H1 (cell line): ENCODE measurements around the gene TEX264.

Experiments used
- CEBPB ChIP-seq: IDR thresholded peaks from 2 replicates; pipeline ENCODE4 v1.6.1; 2012; ENCODE audit warnings: low read depth, low read length
- ZNF274 ChIP-seq: IDR thresholded peaks from 2 replicates; pipeline ENCODE4 v1.7.0; 2012; ENCODE audit warnings: low read length, borderline replicate concordance; ENCODE audit errors: extremely low read depth
- TF ChIP-seq, protein P1 (sequence below), 3 experiments: IDR thresholded peaks; 1 replicate in 2 of 3; 2 replicates in 1 of 3; pipeline versions ENCODE4 v1.5.1 to v1.6.1; 2011; ENCODE audit warnings: low read length in 3 of 3, mild to moderate bottlenecking in 3 of 3, inconsistent platforms in 2 of 3, low read depth in 1 of 3, moderate library complexity in 1 of 3; ENCODE audit not compliant: insufficient read depth in 1 of 3; ENCODE audit errors: control extremely low read depth in 1 of 3
- TF ChIP-seq, protein P2 (sequence below): IDR thresholded peaks from 2 replicates; pipeline ENCODE4 v1.6.1; 2011; ENCODE audit warnings: low read depth, mild to moderate bottlenecking, low read length; ENCODE audit not compliant: insufficient read depth

- TF ChIP-seq, protein P1, sequence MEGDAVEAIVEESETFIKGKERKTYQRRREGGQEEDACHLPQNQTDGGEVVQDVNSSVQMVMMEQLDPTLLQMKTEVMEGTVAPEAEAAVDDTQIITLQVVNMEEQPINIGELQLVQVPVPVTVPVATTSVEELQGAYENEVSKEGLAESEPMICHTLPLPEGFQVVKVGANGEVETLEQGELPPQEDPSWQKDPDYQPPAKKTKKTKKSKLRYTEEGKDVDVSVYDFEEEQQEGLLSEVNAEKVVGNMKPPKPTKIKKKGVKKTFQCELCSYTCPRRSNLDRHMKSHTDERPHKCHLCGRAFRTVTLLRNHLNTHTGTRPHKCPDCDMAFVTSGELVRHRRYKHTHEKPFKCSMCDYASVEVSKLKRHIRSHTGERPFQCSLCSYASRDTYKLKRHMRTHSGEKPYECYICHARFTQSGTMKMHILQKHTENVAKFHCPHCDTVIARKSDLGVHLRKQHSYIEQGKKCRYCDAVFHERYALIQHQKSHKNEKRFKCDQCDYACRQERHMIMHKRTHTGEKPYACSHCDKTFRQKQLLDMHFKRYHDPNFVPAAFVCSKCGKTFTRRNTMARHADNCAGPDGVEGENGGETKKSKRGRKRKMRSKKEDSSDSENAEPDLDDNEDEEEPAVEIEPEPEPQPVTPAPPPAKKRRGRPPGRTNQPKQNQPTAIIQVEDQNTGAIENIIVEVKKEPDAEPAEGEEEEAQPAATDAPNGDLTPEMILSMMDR (IDR thresholded peaks at IDR 0.05; ENCODE audit: control extremely low read depth in 1 of 3, insufficient read depth in 1 of 3, low read depth in 1 of 3, low read length in 3 of 3) = no peak
- TF ChIP-seq CEBPB (no peak), ZNF274 (no peak)
- TF ChIP-seq, protein P2, sequence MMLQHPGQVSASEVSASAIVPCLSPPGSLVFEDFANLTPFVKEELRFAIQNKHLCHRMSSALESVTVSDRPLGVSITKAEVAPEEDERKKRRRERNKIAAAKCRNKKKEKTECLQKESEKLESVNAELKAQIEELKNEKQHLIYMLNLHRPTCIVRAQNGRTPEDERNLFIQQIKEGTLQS = no peak
These were observed 44.4 kb downstream of the TEX264 start for GRCh38 chr3:51715231-51715976.
